Measurements from ENCODE around the gene ESPL1. TPM values are rescaled to one million over a fixed set of nuclear protein-coding genes. Genes with fewer than 3 reads are reported as not detected.

Gene ESPL1
- total and polyA plus RNA-seq, 3 donors from 2014 or later, result 16.5 to 30.5 (median 24.5) TPM

- WGBS, 2 donors, result 84 to 93% methylated on average over 3 of the region's 3 CpGs
- Histone ChIP-seq H3K4me1 (peaks cover 17% of the 10 kb centered on the region), H3K27me3 (no peaks in the 10 kb centered on the region), H3K36me3 (ENCODE audit: low read depth, missing control alignments) (no peaks in the 10 kb centered on the region), H3K4me3 (no peak overlapping the region), H3K27ac (no peak overlapping the region), H3K9me3 (no peaks in the 10 kb centered on the region)
- intact Hi-C loops (cut with DNase I; ENCODE audit: low total_unique reads), result no loop called here
- TF ChIP-seq POLR2A (IDR thresholded peaks at IDR 0.05), result no peak
- TF ChIP-seq, protein P1, sequence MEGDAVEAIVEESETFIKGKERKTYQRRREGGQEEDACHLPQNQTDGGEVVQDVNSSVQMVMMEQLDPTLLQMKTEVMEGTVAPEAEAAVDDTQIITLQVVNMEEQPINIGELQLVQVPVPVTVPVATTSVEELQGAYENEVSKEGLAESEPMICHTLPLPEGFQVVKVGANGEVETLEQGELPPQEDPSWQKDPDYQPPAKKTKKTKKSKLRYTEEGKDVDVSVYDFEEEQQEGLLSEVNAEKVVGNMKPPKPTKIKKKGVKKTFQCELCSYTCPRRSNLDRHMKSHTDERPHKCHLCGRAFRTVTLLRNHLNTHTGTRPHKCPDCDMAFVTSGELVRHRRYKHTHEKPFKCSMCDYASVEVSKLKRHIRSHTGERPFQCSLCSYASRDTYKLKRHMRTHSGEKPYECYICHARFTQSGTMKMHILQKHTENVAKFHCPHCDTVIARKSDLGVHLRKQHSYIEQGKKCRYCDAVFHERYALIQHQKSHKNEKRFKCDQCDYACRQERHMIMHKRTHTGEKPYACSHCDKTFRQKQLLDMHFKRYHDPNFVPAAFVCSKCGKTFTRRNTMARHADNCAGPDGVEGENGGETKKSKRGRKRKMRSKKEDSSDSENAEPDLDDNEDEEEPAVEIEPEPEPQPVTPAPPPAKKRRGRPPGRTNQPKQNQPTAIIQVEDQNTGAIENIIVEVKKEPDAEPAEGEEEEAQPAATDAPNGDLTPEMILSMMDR (IDR thresholded peaks at IDR 0.05), result no peak
- DNase-seq, result no peak
These were observed 12.1 kb upstream of the ESPL1 start for GRCh38 chr12:53255996-53256395.

DNA sequence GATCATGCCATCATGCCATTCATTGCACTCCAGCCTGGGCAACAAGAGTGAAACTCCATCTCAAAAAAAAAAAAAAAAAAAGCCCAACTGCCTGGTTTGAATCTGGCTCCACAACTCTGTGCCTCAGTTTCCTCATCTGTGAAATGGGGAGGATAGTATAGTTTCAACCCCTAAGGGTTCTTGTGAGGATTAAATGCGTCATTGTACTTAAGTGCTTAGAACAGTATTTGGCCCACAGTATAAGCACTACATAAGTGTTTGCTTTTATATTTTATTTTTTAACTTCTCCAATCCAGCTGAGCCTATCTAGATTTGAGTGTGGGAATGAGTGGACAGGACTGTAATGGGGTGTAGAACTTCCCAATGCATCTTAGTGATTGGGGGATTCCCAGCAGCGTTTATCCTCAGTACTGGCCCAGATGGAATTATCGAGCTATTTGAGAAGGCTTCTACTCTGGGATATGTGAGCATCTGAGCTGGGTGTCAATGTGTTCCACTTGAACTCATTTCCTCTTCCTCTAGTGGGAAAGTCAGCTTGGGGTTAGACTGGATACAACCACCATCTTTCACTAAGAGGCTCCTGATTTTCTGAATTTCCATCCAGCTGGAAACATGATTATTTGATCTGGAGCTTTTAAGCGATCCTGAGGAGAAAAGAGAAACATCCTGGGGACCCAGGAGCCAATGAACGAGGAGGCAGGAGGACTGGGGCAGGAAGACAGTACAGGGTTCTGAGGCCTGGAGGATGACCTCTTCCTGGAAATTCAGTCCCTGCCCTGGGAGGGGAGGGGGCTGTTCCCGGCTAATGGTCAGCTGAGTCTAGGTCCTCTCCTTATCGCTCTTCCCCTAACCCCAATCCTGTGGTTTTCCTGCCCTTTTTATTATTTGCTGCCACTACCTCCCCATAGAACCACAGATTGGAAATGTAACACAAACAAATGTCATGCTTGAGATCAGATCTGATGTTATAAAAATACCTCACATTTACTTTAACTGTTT is 9.3 kb upstream of the ESPL1 start:
- no peak overlapping the region for H3K4me3 ChIP-seq
- DNase-seq, result no peak
- no peaks in the 10 kb centered on the region for H3K9me3 ChIP-seq
- intact Hi-C loops (cut with DNase I; ENCODE audit: low total_unique reads), result no loop called here
- no peaks in the 10 kb centered on the region for H3K4me1 ChIP-seq
- 65 to 72% methylated on average over 7 of the region's 7 CpGs for WGBS, 2 donors
- TF ChIP-seq, protein P1 (IDR thresholded peaks at IDR 0.05), result no peak
- no peak for TF ChIP-seq POLR2A (IDR thresholded peaks at IDR 0.05)
- no peaks in the 10 kb centered on the region for H3K36me3 ChIP-seq (ENCODE audit: low read depth, missing control alignments)
- H3K27me3 ChIP-seq, result no peaks in the 10 kb centered on the region
- no peak overlapping the region for H3K27ac ChIP-seq

GRCh38 chr12:53259891-53260290 is 8.2 kb upstream of the ESPL1 start:
- Histone ChIP-seq H3K27me3 (no peaks in the 10 kb centered on the region), H3K4me1 (no peaks in the 10 kb centered on the region), H3K27ac (no peak overlapping the region), H3K36me3 (ENCODE audit: low read depth, missing control alignments) (no peaks in the 10 kb centered on the region), H3K9me3 (no peaks in the 10 kb centered on the region), H3K4me3 (no peak overlapping the region)
- WGBS, 2 donors, result 90 to 91% methylated on average over 6 of the region's 6 CpGs
- TF ChIP-seq, protein P1 (IDR thresholded peaks at IDR 0.05), result no peak
- TF ChIP-seq POLR2A (IDR thresholded peaks at IDR 0.05), result no peak
- DNase-seq, result no peak
- intact Hi-C loops (cut with DNase I; ENCODE audit: low total_unique reads), result no loop called here

GRCh38 chr12:53265783-53266182 is 2.3 kb upstream of the ESPL1 start:
- no peak for TF ChIP-seq POLR2A (IDR thresholded peaks at IDR 0.05)
- TF ChIP-seq, protein P1 (IDR thresholded peaks at IDR 0.05), result no peak
- intact Hi-C loops (cut with DNase I; ENCODE audit: low total_unique reads), result no loop called here
- Histone ChIP-seq H3K27me3 (no peaks in the 10 kb centered on the region), H3K9me3 (no peaks in the 10 kb centered on the region), H3K36me3 (ENCODE audit: low read depth, missing control alignments) (no peaks in the 10 kb centered on the region), H3K27ac (no peak overlapping the region), H3K4me3 (no peak overlapping the region), H3K4me1 (peaks cover 5% of the 10 kb centered on the region)
- DNase-seq, result no peak
- 78 to 91% methylated on average over 2 of the region's 2 CpGs for WGBS, 2 donors
